Gastrocnemius medialis (tissue), 4 donors: ENCODE data around the gene NUTM2E.
"Not testable (repeated sequence)": the region's sequence is repeated elsewhere in the genome, so short reads cannot be mapped to it uniquely, and the experiment has no call there.

Experiments
- CTCF ChIP-seq, 5 experiments: fragments of 450-650 bp in 3 of 5; fragments of 200-600 bp in 2 of 5; sonication (generic) in 2 of 5; IDR thresholded peaks in 4 of 5; conservative IDR thresholded peaks in 1 of 5; 1 replicate in 4 of 5; 2 replicates in 1 of 5; pipeline ENCODE4 v1.5.1; 2016 to 2019; ENCODE audit warnings: antibody characterized with exemption in 5 of 5, mild to moderate bottlenecking in 3 of 5, moderate library complexity in 3 of 5
- POLR2A ChIP-seq, 2 donors: fragments of 450-650 bp; IDR thresholded peaks; one replicate each; pipeline ENCODE4 v1.6.1; 2017; ENCODE audit warnings: antibody characterized with exemption in 2 of 2, mild to moderate bottlenecking in 2 of 2, moderate library complexity in 2 of 2

- not testable (repeated sequence) for TF ChIP-seq POLR2A (IDR thresholded peaks at IDR 0.05)
- TF ChIP-seq CTCF (IDR thresholded peaks at IDR 0.05 in 4 of 5, conservative IDR thresholded peaks at IDR 0.05 in 1 of 5) = peak in 2 of 5 experiments; percentile 21 to 29
Measured at GRCh38 chr10:79825587-79826011, 940 bp upstream of the NUTM2E start.
